ENCODE results near the gene RAB40C. TPM values are rescaled to one million over a fixed set of nuclear protein-coding genes. Genes with fewer than 3 reads are reported as not detected.

RAB40C gene
- total and polyA plus RNA-seq, 9 of the 15 experiments (the other 6 are each of a cell fraction or from before 2014, with no cell fraction given): 0.17 to 23.4 (median 8.7) TPM

GRCh38 chr16:567373-568256 is 22.3 kb upstream of the RAB40C start (continued):
- no peak for TF ChIP-seq FIP1L1 (IDR thresholded peaks at IDR 0.05; ENCODE audit: low read depth, low read length, poor library complexity, severe bottlenecking)
- no peak for TF ChIP-seq MLX (CRISPR knock-in tag; conservative IDR thresholded peaks at IDR 0.05)
- TF ChIP-seq ATF3 (IDR thresholded peaks at IDR 0.05): no peak
- 0 out of 2 replicates have a peak, but pooled peaks have one; percentile 18 for TF ChIP-seq ATF3 (CRISPR knock-in tag; conservative IDR thresholded peaks at IDR 0.05)
- TF ChIP-seq CEBPB (tag; IDR thresholded peaks at IDR 0.05): no peak
- TF ChIP-seq HOMEZ (CRISPR knock-in tag; IDR thresholded peaks at IDR 0.05): no peak
- TF ChIP-seq SRF (CRISPR knock-in tag; IDR thresholded peaks at IDR 0.05): no peak
- peak; percentile 37; the same call in 1 of the 2 replicates for TF ChIP-seq SMAD4 (CRISPR knock-in tag; conservative IDR thresholded peaks at IDR 0.05)
- no peak for TF ChIP-seq PKNOX1 (IDR thresholded peaks at IDR 0.05)
- TF ChIP-seq TCF15 (CRISPR knock-in tag; IDR thresholded peaks at IDR 0.05): no peak
- peak; percentile 82 for TF ChIP-seq ZFX (CRISPR knock-in tag; IDR thresholded peaks at IDR 0.05)
- no peak for TF ChIP-seq CBFA2T3 (IDR thresholded peaks at IDR 0.05)
- no peak for TF ChIP-seq HMGXB4 (CRISPR knock-in tag; IDR thresholded peaks at IDR 0.05)
- peak; percentile 18; the same call in 1 of the 2 replicates for TF ChIP-seq ZNF644 (tag; IDR thresholded peaks at IDR 0.05; ENCODE audit: low read depth)
- TF ChIP-seq ZNF384 (IDR thresholded peaks at IDR 0.05; ENCODE audit: low read depth, low read length): no peak
- TF ChIP-seq MYC (IDR thresholded peaks at IDR 0.05; ENCODE audit: low read depth, low read length): peak; percentile 7; the same call in 1 of the 2 replicates
- no peak for TF ChIP-seq MYC (CRISPR knock-in tag; IDR thresholded peaks at IDR 0.05; ENCODE audit: borderline replicate concordance, low read depth)
- no peak for TF ChIP-seq HOXB6 (CRISPR knock-in tag; IDR thresholded peaks at IDR 0.05; ENCODE audit: borderline replicate concordance)
